Amniotic stem cell (primary cell): ENCODE data around the gene EML1.
A peak's percentile ranks its signal among the peaks of the same experiment; 100 is the strongest.

Source experiments
- DNase-seq: peaks from one replicate; lab custom pipeline; 2025; lab: John Stamatoyannopoulos, UW

The EML1 gene

GRCh38 chr14:99968191-99968920, 175.1 kb downstream of the EML1 start:
- peak; percentile 42 for DNase-seq

DNA sequence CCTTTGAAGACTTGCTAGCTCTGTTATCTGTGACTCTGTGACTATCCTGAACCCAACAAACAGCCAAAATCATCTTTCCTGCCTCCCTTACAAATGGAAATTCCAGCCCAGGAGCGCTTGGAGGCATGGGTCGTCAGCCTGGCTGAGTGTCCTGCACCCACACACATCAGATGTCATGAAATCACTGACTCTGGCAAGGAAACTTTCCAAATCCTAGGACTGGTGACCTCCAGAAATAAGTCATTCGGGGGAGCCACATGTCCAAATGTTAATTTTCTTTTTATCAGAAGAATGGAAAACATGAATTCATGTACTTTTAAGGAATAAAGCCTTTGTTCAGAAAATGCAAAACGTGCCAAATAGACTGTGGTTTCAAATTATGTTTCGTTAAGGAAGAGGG, 175.7 kb downstream of the EML1 start:
- no peak for DNase-seq

- DNase-seq = no peak
Measured at GRCh38 chr14:99969673-99970322, 176.6 kb downstream of the EML1 start.

DNA sequence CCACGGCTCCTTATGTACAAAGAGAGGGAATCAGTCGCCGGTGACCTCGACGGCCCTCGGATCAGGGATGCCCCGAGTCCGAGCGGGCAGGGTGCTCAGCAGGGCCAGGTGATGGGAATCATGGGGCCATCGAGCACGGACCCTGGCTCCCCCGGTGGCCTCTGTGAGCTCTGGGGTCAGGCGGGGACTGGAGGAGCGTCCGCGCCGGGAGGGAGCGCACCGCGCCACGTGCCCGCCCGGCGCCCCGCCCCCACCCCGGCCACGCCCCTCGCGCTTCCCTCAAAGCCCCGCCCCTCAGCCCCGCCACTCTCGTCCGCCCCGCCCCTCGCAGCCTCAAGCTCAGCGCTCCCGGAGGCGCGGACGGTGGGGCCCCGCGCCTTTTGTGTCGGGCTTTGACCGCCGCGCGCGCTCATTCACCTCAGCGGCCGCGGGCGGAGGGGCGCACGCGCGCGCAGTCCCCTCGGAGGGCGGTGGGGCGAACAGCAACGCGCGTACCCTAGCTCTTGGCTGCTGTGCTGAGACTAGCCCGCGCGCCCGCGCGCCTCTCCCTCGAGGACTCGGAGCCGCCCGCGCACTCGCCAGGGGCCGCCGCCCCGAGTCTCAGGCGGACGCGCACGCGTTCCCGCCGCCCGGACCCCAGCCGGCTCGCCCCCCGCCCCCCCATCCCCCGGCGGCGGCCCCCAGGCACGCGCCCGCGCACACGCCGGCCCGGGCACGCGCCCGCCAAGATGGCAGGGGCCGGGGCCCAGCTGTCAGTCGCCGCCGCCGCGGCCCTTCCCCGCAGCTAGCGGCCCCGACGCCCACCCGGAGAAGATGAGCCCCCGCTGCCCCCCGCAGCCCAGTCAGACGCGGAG, 178.1 kb downstream of the EML1 start:
- DNase-seq = peak; percentile 88

GRCh38 chr14:99971941-99972747, 178.9 kb downstream of the EML1 start:
- no peak for DNase-seq

GRCh38 chr14:99972748-99973466, 179.7 kb downstream of the EML1 start:
- DNase-seq = no peak

GRCh38 chr14:99975190-99975589, 182.0 kb downstream of the EML1 start:
- DNase-seq = no peak

GRCh38 chr14:99976021-99976420, 182.8 kb downstream of the EML1 start:
- DNase-seq = no peak

- DNase-seq = no peak
Measured at GRCh38 chr14:99976681-99977080, 183.5 kb downstream of the EML1 start.

DNA sequence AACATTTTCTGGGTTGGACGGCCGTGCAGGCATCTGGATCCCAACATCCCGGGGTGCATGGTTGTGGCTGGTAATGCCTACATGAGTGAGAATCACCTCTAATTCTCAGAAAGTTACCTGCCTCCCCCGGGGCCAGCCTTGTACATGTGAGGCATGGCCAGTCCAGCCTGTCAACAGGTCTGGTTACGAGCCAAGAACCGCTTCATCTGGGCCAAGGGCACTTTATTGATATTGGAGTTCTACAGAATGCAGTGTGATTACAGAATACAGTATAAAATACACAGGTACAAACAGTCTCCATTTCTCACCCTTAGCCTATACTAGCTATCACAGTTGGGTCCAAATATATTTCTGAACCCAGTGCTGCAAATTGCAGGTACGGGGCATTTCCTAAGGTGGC, 187.1 kb downstream of the EML1 start:
- no peak for DNase-seq

DNA sequence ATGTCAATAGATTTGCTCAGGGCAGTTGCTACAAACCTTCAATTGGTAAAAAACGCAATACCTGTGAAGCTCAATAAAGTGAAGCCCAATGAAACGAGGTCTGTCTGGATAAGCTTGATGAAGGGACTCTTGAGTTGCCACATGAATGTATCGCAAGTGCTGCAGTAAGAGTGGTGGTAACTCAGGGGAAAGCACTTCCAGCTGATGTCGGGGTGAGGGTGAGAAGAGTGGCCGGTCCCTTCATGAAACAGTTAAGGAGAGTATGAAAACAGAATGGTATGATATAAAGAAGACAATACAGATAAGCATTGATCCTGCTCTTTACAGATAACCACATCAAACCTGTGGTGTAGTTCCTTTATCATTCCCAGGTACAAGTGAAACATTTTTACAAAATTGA, 188.6 kb downstream of the EML1 start:
- DNase-seq = no peak

- no peak for DNase-seq
Measured at GRCh38 chr14:99982537-99983250, 189.5 kb downstream of the EML1 start.

- DNase-seq = no peak
Measured at GRCh38 chr14:99983251-99984015, 190.2 kb downstream of the EML1 start.

GRCh38 chr14:99984036-99984435, 190.8 kb downstream of the EML1 start:
- DNase-seq = no peak

DNA sequence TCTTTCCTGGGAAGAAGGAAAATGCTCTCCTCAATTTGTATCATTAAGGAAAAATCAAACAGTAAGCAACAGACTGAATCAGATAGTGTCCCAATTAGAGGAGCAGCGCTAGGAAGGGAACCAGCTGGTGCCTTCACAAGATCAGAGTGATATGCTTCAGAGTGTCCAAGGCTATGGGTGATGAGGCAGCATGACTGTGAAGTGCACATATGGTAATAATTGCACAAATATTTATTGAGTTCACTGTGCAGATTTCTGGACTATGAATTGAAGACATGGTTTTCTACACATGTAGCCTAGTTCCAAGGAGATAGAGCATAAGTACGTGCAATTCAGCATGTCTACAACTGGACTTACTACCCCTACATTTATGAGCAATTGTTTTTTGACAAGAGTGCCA, 193.2 kb downstream of the EML1 start:
- DNase-seq = no peak

DNA sequence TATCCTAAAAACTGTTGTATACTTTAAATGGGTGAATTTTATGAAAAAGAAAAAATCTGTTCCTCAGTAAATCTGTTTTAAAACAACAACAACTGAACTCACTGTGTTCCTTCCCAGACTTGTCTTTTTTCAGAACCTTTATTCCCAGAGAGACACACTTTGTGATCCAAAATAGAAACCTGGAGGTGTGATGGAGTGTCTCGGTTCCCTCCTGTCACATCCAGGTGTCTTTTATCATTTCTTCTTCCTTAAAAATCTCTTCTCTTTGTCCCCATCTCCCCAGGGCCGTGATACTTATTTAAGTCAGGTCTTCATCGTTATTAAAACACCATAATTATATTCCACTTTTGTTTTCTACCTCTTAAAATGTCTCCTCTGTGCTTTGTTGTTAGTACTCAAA, 195.8 kb downstream of the EML1 start:
- no peak for DNase-seq

- DNase-seq = no peak
Measured at GRCh38 chr14:99990268-99991170, 197.3 kb downstream of the EML1 start.

DNA sequence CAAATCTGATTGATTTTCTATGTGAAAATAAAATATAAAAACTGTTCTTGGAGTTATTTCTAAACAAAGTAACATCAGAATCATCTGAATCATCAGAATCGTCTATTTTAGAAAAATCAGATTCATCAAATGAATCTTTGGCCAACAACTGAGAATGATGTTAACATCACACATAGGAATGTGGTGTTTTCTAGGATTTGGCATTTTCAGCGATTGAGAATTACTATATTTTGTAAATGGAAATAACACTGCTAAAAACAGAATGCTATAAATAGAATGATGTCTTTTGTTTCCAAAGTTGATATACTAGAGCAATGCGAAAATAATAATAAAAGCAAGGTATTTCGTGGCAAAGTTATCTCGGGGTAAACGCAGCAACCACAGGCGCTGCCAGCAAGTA, 198.1 kb downstream of the EML1 start:
- no peak for DNase-seq
